ENCODE measurements around the gene TENM4. TPM values are rescaled to one million over a fixed set of nuclear protein-coding genes. Genes with fewer than 3 reads are reported as not detected.

The TENM4 gene
- total RNA-seq, 2 donors from 2014 or later, result 68.2 to 130 TPM

DNA sequence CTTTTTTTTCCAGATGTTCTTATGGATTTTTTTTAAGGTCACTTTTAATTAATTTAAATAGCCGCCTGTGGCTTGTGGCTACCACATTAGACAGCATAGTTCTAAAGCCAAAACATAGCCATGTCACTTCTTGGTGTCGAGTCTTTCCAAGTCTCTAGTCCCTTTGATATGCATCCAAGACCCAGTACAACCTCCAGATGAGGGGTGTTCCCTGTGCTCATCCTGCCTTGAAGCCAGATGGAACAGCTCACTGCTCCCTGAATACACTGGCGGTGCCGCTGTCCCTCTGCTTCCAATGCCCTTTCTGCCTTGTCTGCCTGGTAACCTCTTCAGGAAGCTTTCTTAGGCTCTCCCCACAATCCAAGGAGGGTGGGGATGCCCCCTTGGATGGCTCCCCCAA, 338.0 kb downstream of the TENM4 start:
- no peaks in the 10 kb centered on the region for H3K27me3 Mint-ChIP-seq (ENCODE audit: insufficient read depth)
- H3K36me3 Mint-ChIP-seq (ENCODE audit: low read depth), result peaks cover 4% of the 10 kb centered on the region
- no peak overlapping the region for H3K4me3 Mint-ChIP-seq
- peaks cover 14% of the 10 kb centered on the region for H3K4me1 Mint-ChIP-seq
- WGBS, 2 experiments (ENCODE audit: insufficient coverage in 1 of 2, insufficient read length in 1 of 2), result 90 to 96% methylated on average over 4 of the region's 4 CpGs
- no peaks in the 10 kb centered on the region for H3K27me3 ChIP-seq (ENCODE audit: control insufficient read depth, insufficient read depth, low read length, poor library complexity, severe bottlenecking)
- H3K9me3 ChIP-seq (ENCODE audit: control insufficient read depth, low read length), result no peaks in the 10 kb centered on the region
- no peak overlapping the region for H3K9ac ChIP-seq (ENCODE audit: extremely low read depth, low read length, poor library complexity, severe bottlenecking)
- H3K4me1 ChIP-seq (ENCODE audit: control insufficient read depth, insufficient read depth, low read length), result peaks cover 8% of the 10 kb centered on the region
- no peak overlapping the region for H3K27ac Mint-ChIP-seq
- no peaks in the 10 kb centered on the region for H3K36me3 ChIP-seq (ENCODE audit: control insufficient read depth, insufficient read depth, low read length)
- H3K4me3 ChIP-seq (ENCODE audit: low read length), result no peak overlapping the region
- H3K27ac ChIP-seq (ENCODE audit: low read depth, low read length), result no peak overlapping the region
- H3K9me3 Mint-ChIP-seq, result no peaks in the 10 kb centered on the region
- TF ChIP-seq, protein P1, sequence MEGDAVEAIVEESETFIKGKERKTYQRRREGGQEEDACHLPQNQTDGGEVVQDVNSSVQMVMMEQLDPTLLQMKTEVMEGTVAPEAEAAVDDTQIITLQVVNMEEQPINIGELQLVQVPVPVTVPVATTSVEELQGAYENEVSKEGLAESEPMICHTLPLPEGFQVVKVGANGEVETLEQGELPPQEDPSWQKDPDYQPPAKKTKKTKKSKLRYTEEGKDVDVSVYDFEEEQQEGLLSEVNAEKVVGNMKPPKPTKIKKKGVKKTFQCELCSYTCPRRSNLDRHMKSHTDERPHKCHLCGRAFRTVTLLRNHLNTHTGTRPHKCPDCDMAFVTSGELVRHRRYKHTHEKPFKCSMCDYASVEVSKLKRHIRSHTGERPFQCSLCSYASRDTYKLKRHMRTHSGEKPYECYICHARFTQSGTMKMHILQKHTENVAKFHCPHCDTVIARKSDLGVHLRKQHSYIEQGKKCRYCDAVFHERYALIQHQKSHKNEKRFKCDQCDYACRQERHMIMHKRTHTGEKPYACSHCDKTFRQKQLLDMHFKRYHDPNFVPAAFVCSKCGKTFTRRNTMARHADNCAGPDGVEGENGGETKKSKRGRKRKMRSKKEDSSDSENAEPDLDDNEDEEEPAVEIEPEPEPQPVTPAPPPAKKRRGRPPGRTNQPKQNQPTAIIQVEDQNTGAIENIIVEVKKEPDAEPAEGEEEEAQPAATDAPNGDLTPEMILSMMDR (conservative IDR thresholded peaks at IDR 0.05), result no peak
- DNase-seq, result no peak

DNA sequence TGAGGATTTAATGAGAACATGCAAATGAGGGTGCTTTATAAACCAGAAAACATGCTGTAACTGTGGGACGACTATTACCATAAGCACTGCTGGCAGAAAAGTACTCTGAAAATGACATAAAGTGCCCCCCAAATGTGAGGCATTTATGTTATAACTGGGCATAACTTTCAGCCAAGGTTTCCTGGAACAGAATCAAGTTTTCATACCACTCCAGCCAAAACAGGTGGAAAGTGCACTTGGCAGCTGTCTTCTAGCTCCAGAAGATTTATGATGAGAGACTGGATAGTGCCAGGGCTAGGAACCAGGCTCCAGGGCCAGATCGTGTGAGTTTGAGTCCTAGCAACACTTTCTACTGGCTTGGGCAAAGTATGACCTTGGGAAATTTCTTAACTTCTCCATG, 339.2 kb downstream of the TENM4 start:
- peaks cover 8% of the 10 kb centered on the region for H3K4me1 ChIP-seq (ENCODE audit: control insufficient read depth, insufficient read depth, low read length)
- H3K9ac ChIP-seq (ENCODE audit: extremely low read depth, low read length, poor library complexity, severe bottlenecking), result no peak overlapping the region
- no peaks in the 10 kb centered on the region for H3K9me3 ChIP-seq (ENCODE audit: control insufficient read depth, low read length)
- H3K27me3 ChIP-seq (ENCODE audit: control insufficient read depth, insufficient read depth, low read length, poor library complexity, severe bottlenecking), result no peaks in the 10 kb centered on the region
- no peaks in the 10 kb centered on the region for H3K27me3 Mint-ChIP-seq (ENCODE audit: insufficient read depth)
- WGBS, 2 experiments (ENCODE audit: insufficient coverage in 1 of 2, insufficient read length in 1 of 2), result 90 to 94% methylated on average over 2 of the region's 2 CpGs
- H3K36me3 Mint-ChIP-seq (ENCODE audit: low read depth), result peaks cover 4% of the 10 kb centered on the region
- DNase-seq, result no peak
- TF ChIP-seq, protein P1 (conservative IDR thresholded peaks at IDR 0.05), result no peak
- H3K27ac ChIP-seq (ENCODE audit: low read depth, low read length), result no peak overlapping the region
- H3K9me3 Mint-ChIP-seq, result no peaks in the 10 kb centered on the region
- H3K36me3 ChIP-seq (ENCODE audit: control insufficient read depth, insufficient read depth, low read length), result no peaks in the 10 kb centered on the region
- no peak overlapping the region for H3K4me3 ChIP-seq (ENCODE audit: low read length)
- H3K4me3 Mint-ChIP-seq, result no peak overlapping the region
- H3K27ac Mint-ChIP-seq, result no peak overlapping the region
- peaks cover 20% of the 10 kb centered on the region for H3K4me1 Mint-ChIP-seq

DNA sequence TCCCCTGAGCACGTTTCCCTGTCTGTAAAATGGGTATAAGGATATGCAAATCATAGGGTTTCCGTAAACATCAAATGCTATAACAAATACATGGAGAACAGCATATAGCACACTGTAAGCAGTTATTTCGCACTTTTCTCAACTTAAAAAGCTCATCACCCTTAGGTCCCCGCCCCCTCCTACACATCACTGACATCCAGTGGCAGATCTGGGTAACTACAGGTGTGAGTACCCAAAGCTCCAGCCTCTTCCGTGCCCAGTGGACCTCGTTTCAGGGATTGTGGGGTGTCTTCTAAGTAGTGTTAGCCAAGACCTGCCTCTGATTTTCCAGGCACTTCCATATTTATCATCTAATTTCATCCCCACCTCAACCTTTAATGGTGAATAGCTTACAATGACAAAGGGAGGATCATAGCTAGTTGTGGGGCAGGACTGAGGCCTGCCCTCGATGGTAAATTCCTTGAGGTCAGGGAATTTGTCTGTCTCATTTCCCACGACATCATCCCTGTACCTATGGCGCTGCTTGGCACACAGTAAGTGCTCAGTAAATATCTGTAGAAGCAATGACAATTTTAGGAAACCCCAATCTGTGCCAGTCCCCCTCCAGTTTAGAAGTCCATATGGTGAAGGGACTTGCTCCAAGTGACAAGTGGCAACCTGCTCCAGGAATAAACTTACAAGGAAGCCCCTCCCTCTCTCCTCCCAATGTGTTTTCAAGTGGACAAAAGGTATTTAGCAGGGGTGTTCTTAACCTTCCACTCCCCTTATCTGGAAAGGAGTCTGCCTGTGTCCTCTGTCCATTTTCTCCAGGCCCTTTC, 340.5 kb downstream of the TENM4 start:
- no peak overlapping the region for H3K9ac ChIP-seq (ENCODE audit: extremely low read depth, low read length, poor library complexity, severe bottlenecking)
- peaks cover 13% of the 10 kb centered on the region for H3K4me1 ChIP-seq (ENCODE audit: control insufficient read depth, insufficient read depth, low read length)
- TF ChIP-seq, protein P1 (conservative IDR thresholded peaks at IDR 0.05), result peak; percentile 83
- peaks cover 31% of the 10 kb centered on the region for H3K4me1 Mint-ChIP-seq
- no peak overlapping the region for H3K4me3 ChIP-seq (ENCODE audit: low read length)
- H3K27me3 Mint-ChIP-seq (ENCODE audit: insufficient read depth), result no peaks in the 10 kb centered on the region
- H3K27ac ChIP-seq (ENCODE audit: low read depth, low read length), result no peak overlapping the region
- H3K27me3 ChIP-seq (ENCODE audit: control insufficient read depth, insufficient read depth, low read length, poor library complexity, severe bottlenecking), result no peaks in the 10 kb centered on the region
- peak; percentile 86 for DNase-seq
- H3K36me3 ChIP-seq (ENCODE audit: control insufficient read depth, insufficient read depth, low read length), result no peaks in the 10 kb centered on the region
- H3K36me3 Mint-ChIP-seq (ENCODE audit: low read depth), result no peaks in the 10 kb centered on the region
- 46 to 48% methylated on average over 5 to 8 of the region's 9 CpGs for WGBS, 2 experiments (ENCODE audit: insufficient coverage in 1 of 2, insufficient read length in 1 of 2)
- H3K9me3 Mint-ChIP-seq, result no peaks in the 10 kb centered on the region
- no peak overlapping the region for H3K4me3 Mint-ChIP-seq
- no peaks in the 10 kb centered on the region for H3K9me3 ChIP-seq (ENCODE audit: control insufficient read depth, low read length)
- no peak overlapping the region for H3K27ac Mint-ChIP-seq

All from endodermal cell (in vitro differentiated cells).